ENCODE data around the gene STX18. TPM values are rescaled to one million over a fixed set of nuclear protein-coding genes. Genes with fewer than 3 reads are reported as not detected.

Gene STX18
- total RNA-seq (2014; rRNA removed; shearing (Covaris generic)) = 15.9 and 30.8 TPM in 2 replicates
- 16.6 and 18.1 TPM in 2 replicates for polyA plus RNA-seq (2016; fragmentation: Nextera tagmentation; extraction: Ambion mirVana)
- long read RNA-seq, transcript STX18-201 (11 exons, 2,138 nt) = major isoform, 29 of 36 reads
- long read RNA-seq, partial matches to known transcripts = 3 of 36 reads
- long read RNA-seq, other reads (novel, unspliced or antisense) = 4 of 36 reads

- H3K79me2 ChIP-seq (replicated peaks; ENCODE audit: insufficient read depth) = peaks cover 62% of the 10 kb centered on the region
- no peaks in the 10 kb centered on the region for H3F3A ChIP-seq (replicated peaks; ENCODE audit: low read depth)
- ATAC-seq (peak; percentile 92), DNase-seq (ENCODE audit: low spot score) (peak; percentile 91)
- H3K9me2 ChIP-seq (ENCODE audit: insufficient read depth) = no peaks in the 10 kb centered on the region
- H3K36me3 Mint-ChIP-seq (ENCODE audit: low read depth) = peaks cover 12% of the 10 kb centered on the region
- H3K4me3 Mint-ChIP-seq = peak within 1 kb of the TSS; percentile 95
- H3K36me3 ChIP-seq (ENCODE audit: insufficient read depth) = peaks cover 9% of the 10 kb centered on the region; the same call in 1 of the 2 replicates
- H2AFZ ChIP-seq = peak within 1 kb of the TSS; percentile 98
- peaks cover 9% of the 10 kb centered on the region for H3K27me3 Mint-ChIP-seq (ENCODE audit: insufficient read depth, low read depth, poor library complexity)
- H3K4me1 ChIP-seq (ENCODE audit: insufficient read depth) = peaks cover 15% of the 10 kb centered on the region
- TF ChIP-seq, protein P1, sequence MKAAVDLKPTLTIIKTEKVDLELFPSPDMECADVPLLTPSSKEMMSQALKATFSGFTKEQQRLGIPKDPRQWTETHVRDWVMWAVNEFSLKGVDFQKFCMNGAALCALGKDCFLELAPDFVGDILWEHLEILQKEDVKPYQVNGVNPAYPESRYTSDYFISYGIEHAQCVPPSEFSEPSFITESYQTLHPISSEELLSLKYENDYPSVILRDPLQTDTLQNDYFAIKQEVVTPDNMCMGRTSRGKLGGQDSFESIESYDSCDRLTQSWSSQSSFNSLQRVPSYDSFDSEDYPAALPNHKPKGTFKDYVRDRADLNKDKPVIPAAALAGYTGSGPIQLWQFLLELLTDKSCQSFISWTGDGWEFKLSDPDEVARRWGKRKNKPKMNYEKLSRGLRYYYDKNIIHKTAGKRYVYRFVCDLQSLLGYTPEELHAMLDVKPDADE (IDR thresholded peaks at IDR 0.05) = peak; percentile 86
- TF ChIP-seq CREB1 (CRISPR knock-in tag; IDR thresholded peaks at IDR 0.05; ENCODE audit: low read depth) (peak; percentile 97), NANOG (IDR thresholded peaks at IDR 0.05; ENCODE audit: borderline replicate concordance) (peak; percentile 28; the same call in 1 of the 2 replicates), POLR2AphosphoS5 (IDR thresholded peaks at IDR 0.05; ENCODE audit: low read depth) (peak; percentile 79), ZNF114 (CRISPR knock-in tag; IDR thresholded peaks at IDR 0.05) (no peak)
- H3K27me3 ChIP-seq (ENCODE audit: insufficient read depth) = no peaks in the 10 kb centered on the region
- peak within 1 kb of the TSS; percentile 98 for H3K4me3 ChIP-seq
- peaks cover 9% of the 10 kb centered on the region for H4K20me1 ChIP-seq (replicated peaks; ENCODE audit: insufficient read depth)
- no peaks in the 10 kb centered on the region; the same call in 2 of the 3 replicates for H3K9me3 Mint-ChIP-seq
- H3K27ac Mint-ChIP-seq = peak within 1 kb of the TSS; percentile 98
- peaks cover 6% of the 10 kb centered on the region; the same call in 2 of the 3 replicates for H3K4me1 Mint-ChIP-seq
- peak within 1 kb of the TSS; percentile 96 for H3K27ac ChIP-seq (ENCODE audit: low read depth)
- H3K4me2 ChIP-seq = peak within 1 kb of the TSS; percentile 98
These were observed at the start of gene STX18 for GRCh38 chr4:4541661-4542570. Gene STX18, minus strand, starts transcription at chr4:4542048. Its CDS starts 84 bp downstream, at chr4:4541964.

DNA sequence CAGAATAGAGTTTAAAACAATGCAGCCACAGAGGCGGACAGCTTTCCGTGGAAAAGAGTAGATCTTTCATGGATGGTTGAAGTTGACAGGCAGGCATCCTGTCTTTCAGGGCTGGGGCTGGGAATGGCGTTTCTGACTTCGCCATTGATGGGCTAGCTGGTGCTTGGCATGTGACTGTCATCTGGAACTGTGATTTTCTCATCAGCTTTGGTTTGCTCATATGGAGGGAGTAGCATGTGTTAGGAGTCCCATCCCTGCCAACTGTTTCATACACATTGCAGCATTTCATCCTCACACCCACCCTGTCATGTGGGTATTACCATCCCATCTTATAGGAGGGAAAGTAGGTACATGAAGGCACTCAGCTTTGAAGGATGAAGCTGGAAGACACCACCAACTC lies 49.2 kb upstream of the STX18 start:
- H3K27me3 Mint-ChIP-seq (ENCODE audit: insufficient read depth, low read depth, poor library complexity) = peaks cover 2% of the 10 kb centered on the region
- Histone ChIP-seq H2AFZ (no peak overlapping the region), H3K79me2 (replicated peaks; ENCODE audit: insufficient read depth) (no peaks in the 10 kb centered on the region), H4K20me1 (replicated peaks; ENCODE audit: insufficient read depth) (no peaks in the 10 kb centered on the region), H3K9me2 (ENCODE audit: insufficient read depth) (no peaks in the 10 kb centered on the region), H3F3A (replicated peaks; ENCODE audit: low read depth) (no peaks in the 10 kb centered on the region), H3K27ac (ENCODE audit: low read depth) (no peak overlapping the region), H3K4me3 (no peak overlapping the region), H3K4me1 (ENCODE audit: insufficient read depth) (peaks cover 9% of the 10 kb centered on the region), H3K27me3 (ENCODE audit: insufficient read depth) (no peaks in the 10 kb centered on the region), H3K4me2 (no peak overlapping the region), H3K36me3 (ENCODE audit: insufficient read depth) (0 out of 2 replicates have a peak, but pooled peaks cover 6% of the 10 kb centered on the region)
- DNase-seq (ENCODE audit: low spot score) (no peak), ATAC-seq (no peak)
- H3K9me3 Mint-ChIP-seq = peaks cover 36% of the 10 kb centered on the region
- H3K4me3 Mint-ChIP-seq = no peak overlapping the region
- H3K27ac Mint-ChIP-seq = no peak overlapping the region
- H3K4me1 Mint-ChIP-seq = peaks cover 8% of the 10 kb centered on the region; the same call in 2 of the 3 replicates
- H3K36me3 Mint-ChIP-seq (ENCODE audit: low read depth) = peaks cover 50% of the 10 kb centered on the region
- TF ChIP-seq REST (IDR thresholded peaks at IDR 0.05; ENCODE audit: unreplicated experiment) = no peak
- TF ChIP-seq NANOG (IDR thresholded peaks at IDR 0.05; ENCODE audit: borderline replicate concordance) = no peak
- TF ChIP-seq EZH2 (IDR thresholded peaks at IDR 0.05; ENCODE audit: low read depth, unreplicated experiment) = no peak
- TF ChIP-seq CREB1 (CRISPR knock-in tag; IDR thresholded peaks at IDR 0.05; ENCODE audit: low read depth) = no peak
- TF ChIP-seq, protein P2, sequence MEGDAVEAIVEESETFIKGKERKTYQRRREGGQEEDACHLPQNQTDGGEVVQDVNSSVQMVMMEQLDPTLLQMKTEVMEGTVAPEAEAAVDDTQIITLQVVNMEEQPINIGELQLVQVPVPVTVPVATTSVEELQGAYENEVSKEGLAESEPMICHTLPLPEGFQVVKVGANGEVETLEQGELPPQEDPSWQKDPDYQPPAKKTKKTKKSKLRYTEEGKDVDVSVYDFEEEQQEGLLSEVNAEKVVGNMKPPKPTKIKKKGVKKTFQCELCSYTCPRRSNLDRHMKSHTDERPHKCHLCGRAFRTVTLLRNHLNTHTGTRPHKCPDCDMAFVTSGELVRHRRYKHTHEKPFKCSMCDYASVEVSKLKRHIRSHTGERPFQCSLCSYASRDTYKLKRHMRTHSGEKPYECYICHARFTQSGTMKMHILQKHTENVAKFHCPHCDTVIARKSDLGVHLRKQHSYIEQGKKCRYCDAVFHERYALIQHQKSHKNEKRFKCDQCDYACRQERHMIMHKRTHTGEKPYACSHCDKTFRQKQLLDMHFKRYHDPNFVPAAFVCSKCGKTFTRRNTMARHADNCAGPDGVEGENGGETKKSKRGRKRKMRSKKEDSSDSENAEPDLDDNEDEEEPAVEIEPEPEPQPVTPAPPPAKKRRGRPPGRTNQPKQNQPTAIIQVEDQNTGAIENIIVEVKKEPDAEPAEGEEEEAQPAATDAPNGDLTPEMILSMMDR (conservative IDR thresholded peaks at IDR 0.05; ENCODE audit: low read depth in 2 of 2) = no peak
- no peak for TF ChIP-seq STAT1 (IDR thresholded peaks at IDR 0.05; ENCODE audit: unreplicated experiment)
- TF ChIP-seq ZNF331 (CRISPR knock-in tag; IDR thresholded peaks at IDR 0.05; ENCODE audit: low read depth) = no peak
- TF ChIP-seq JUNB (IDR thresholded peaks at IDR 0.05; ENCODE audit: unreplicated experiment) = no peak
- TF ChIP-seq ZNF114 (CRISPR knock-in tag; IDR thresholded peaks at IDR 0.05) = no peak
